PC-3 (cell line): ENCODE results near the gene FBLN5. TPM values are rescaled to one million over a fixed set of nuclear protein-coding genes. Genes with fewer than 3 reads are reported as not detected.

Experiments
- ATAC-seq: fragments of 200-7000 bp; cut with Tn5 transposase; 2 replicates; pipeline ENCODE4 v1.9.1; 2020; ENCODE audit warnings: mild to moderate bottlenecking, moderate library complexity
- BruUV-seq: library from RNA; stranded (reverse); fragments of 400-500 nt; replicated peaks from 2 replicates; lab custom pipeline; 2021; lab: Mats Ljungman, UMichigan
- CTCF ChIA-PET: fragments of 300-600 bp; sonication (Branson Sonifier 250); formaldehyde crosslinking; loops from one replicate; lab custom pipeline; 2022; ENCODE audit warnings: antibody characterized with exemption; lab: Charles Lee
- POLR2A ChIA-PET: fragments of 300-600 bp; sonication (Branson Sonifier 250); formaldehyde crosslinking; loops from one replicate; lab custom pipeline; 2022; ENCODE audit warnings: antibody characterized with exemption; ENCODE audit not compliant: unreplicated experiment; lab: Charles Lee
- DNase-seq: peaks from one replicate; pipeline ENCODE4 v3.0.0-alpha.2; 2015
- H2AFZ ChIP-seq: fragments of 300-600 bp; sonication (generic); 2 replicates; pipeline ENCODE4 v1.6.0; 2016; ENCODE audit warnings: antibody characterized with exemption, low read length
- H3F3A ChIP-seq: fragments of 300-600 bp; sonication (generic); one replicate; pipeline ENCODE4 v1.6.0; 2017; ENCODE audit warnings: antibody characterized with exemption, low read length, control low read depth, mild to moderate bottlenecking; ENCODE audit not compliant: unreplicated experiment
- H3K27ac ChIP-seq: fragments of 300-600 bp; sonication (generic); 2 replicates; pipeline ENCODE4 v1.5.1; 2016; ENCODE audit warnings: mild to moderate bottlenecking, low read length
- H3K27me3 ChIP-seq: fragments of 300-600 bp; sonication (generic); 2 replicates; pipeline ENCODE4 v1.6.1; 2016; ENCODE audit warnings: low read length, mixed read lengths
- H3K36me3 ChIP-seq: fragments of 300-600 bp; sonication (generic); 2 replicates; pipeline ENCODE4 v1.6.1; 2016; ENCODE audit warnings: low read depth, mixed run types, low read length, mixed read lengths
- H3K4me1 ChIP-seq: fragments of 300-600 bp; sonication (generic); 2 replicates; pipeline ENCODE4 v1.5.1; 2016; ENCODE audit warnings: low read length; ENCODE audit not compliant: insufficient read depth
- H3K4me2 ChIP-seq: fragments of 300-600 bp; sonication (generic); 2 replicates; pipeline ENCODE4 v1.6.0; 2016; ENCODE audit warnings: low read length
- H3K4me3 ChIP-seq: fragments of 300-600 bp; sonication (generic); 2 replicates; pipeline ENCODE4 v1.5.1; 2016; ENCODE audit warnings: mild to moderate bottlenecking, low read length, mixed read lengths
- H3K79me2 ChIP-seq: fragments of 300-600 bp; sonication (generic); 2 replicates; pipeline ENCODE4 v1.6.1; 2017; ENCODE audit warnings: low read length, mixed read lengths
- H3K9ac ChIP-seq: fragments of 300-600 bp; sonication (generic); 2 replicates; pipeline ENCODE4 v1.6.0; 2016; ENCODE audit warnings: mild to moderate bottlenecking, low read length
- H3K9me2 ChIP-seq: fragments of 300-600 bp; sonication (generic); replicated peaks from 2 replicates; pipeline ENCODE4 v1.6.1; 2016; ENCODE audit warnings: mixed run types, low read length, mixed read lengths
- H3K9me3 ChIP-seq: fragments of 300-600 bp; sonication (generic); 2 replicates; pipeline ENCODE4 v1.6.1; 2016; ENCODE audit warnings: low read length, mixed read lengths
- H4K20me1 ChIP-seq: fragments of 300-600 bp; sonication (generic); 2 replicates; pipeline ENCODE4 v1.6.1; 2016; ENCODE audit warnings: low read length, mixed read lengths
- CTCF ChIP-seq: fragments of 300-600 bp; sonication (generic); conservative IDR thresholded peaks from 2 replicates; pipeline ENCODE4 v1.5.1; 2017; ENCODE audit warnings: antibody characterized with exemption, low read depth, mild to moderate bottlenecking, low read length
- EZH2 ChIP-seq: fragments of 300-600 bp; sonication (generic); IDR thresholded peaks from one replicate; pipeline ENCODE4 v1.6.1; 2017; ENCODE audit warnings: antibody characterized with exemption, mild to moderate bottlenecking, low read length; ENCODE audit not compliant: unreplicated experiment
- EZH2phosphoT487 ChIP-seq: fragments of 300-600 bp; sonication (generic); IDR thresholded peaks from 2 replicates; pipeline ENCODE4 v1.6.1; 2018; ENCODE audit warnings: mild to moderate bottlenecking, antibody characterized with exemption, low read length, borderline replicate concordance
- intact Hi-C: fragments of 100-400 bp; cut with micrococcal nuclease; formaldehyde crosslinking; loops from 2 replicates; pipeline ENCODE4 v1.9.0; 2023
- total RNA-seq: library from RNA; depleted of rRNA; stranded (reverse); fragments of >200 nt; gene quantifications from 2 replicates; pipeline ENCODE4 v1.2.3, GENCODE V29; 2014

FBLN5 gene
- total RNA-seq, 1 experiment from 2014 or later, result 0.58 TPM

- intact Hi-C loops, result no loop called here
- 0 out of 2 replicates have a peak, but pooled peaks cover 3% of the 10 kb centered on the region for H3K27me3 ChIP-seq
- H3K79me2 ChIP-seq, result no peaks in the 10 kb centered on the region
- H2AFZ ChIP-seq, result no peak overlapping the region
- ChIA-PET CTCF (no interaction called here), POLR2A (no interaction called here)
- no peaks in the 10 kb centered on the region for H3K36me3 ChIP-seq
- TF ChIP-seq EZH2phosphoT487, result no peak
- no peak for TF ChIP-seq EZH2
- TF ChIP-seq CTCF, result no peak
- H3K4me3 ChIP-seq, result no peak overlapping the region
- no peaks in the 10 kb centered on the region for H3K4me1 ChIP-seq
- no TSS peak for BruUV-seq
- H3K9me3 ChIP-seq, result no peaks in the 10 kb centered on the region
- no peak for DNase-seq
- ATAC-seq, result no peak
- H3K9ac ChIP-seq, result no peak overlapping the region
- no peaks in the 10 kb centered on the region for H3K9me2 ChIP-seq
- no peak overlapping the region for H3K4me2 ChIP-seq
- no peaks in the 10 kb centered on the region for H4K20me1 ChIP-seq
- H3K27ac ChIP-seq, result no peak overlapping the region
- H3F3A ChIP-seq, result no peaks in the 10 kb centered on the region
Measured at GRCh38 chr14:91927191-91927590, 20.3 kb downstream of the FBLN5 start.

- Histone ChIP-seq H3K4me1 (no peaks in the 10 kb centered on the region), H2AFZ (no peak overlapping the region), H3K9ac (no peak overlapping the region), H4K20me1 (no peaks in the 10 kb centered on the region), H3K9me2 (no peaks in the 10 kb centered on the region), H3K9me3 (no peaks in the 10 kb centered on the region), H3K4me2 (no peak overlapping the region), H3K27me3 (0 out of 2 replicates have a peak, but pooled peaks cover 3% of the 10 kb centered on the region), H3K27ac (no peak overlapping the region), H3F3A (no peaks in the 10 kb centered on the region), H3K79me2 (no peaks in the 10 kb centered on the region), H3K36me3 (no peaks in the 10 kb centered on the region), H3K4me3 (no peak overlapping the region)
- ChIA-PET POLR2A (no interaction called here), CTCF (no interaction called here)
- DNase-seq (no peak), ATAC-seq (no peak)
- TF ChIP-seq CTCF (no peak), EZH2 (no peak), EZH2phosphoT487 (no peak)
- no TSS peak for BruUV-seq
- intact Hi-C loops, result no loop called here
Measured at GRCh38 chr14:91926131-91926890, 21.2 kb downstream of the FBLN5 start.

- no peaks in the 10 kb centered on the region for H3K79me2 ChIP-seq
- DNase-seq (no peak), ATAC-seq (no peak)
- H3K9ac ChIP-seq, result no peak overlapping the region
- H3K4me1 ChIP-seq, result no peaks in the 10 kb centered on the region
- H3K9me3 ChIP-seq, result no peaks in the 10 kb centered on the region
- H3K4me2 ChIP-seq, result no peak overlapping the region
- intact Hi-C loops, result no loop called here
- no peaks in the 10 kb centered on the region for H4K20me1 ChIP-seq
- ChIA-PET CTCF (no interaction called here), POLR2A (no interaction called here)
- H3K36me3 ChIP-seq, result no peaks in the 10 kb centered on the region
- H3K27ac ChIP-seq, result no peak overlapping the region
- TF ChIP-seq CTCF (no peak), EZH2phosphoT487 (no peak), EZH2 (no peak)
- H3K9me2 ChIP-seq, result no peaks in the 10 kb centered on the region
- H2AFZ ChIP-seq, result no peak overlapping the region
- H3F3A ChIP-seq, result no peaks in the 10 kb centered on the region
- H3K4me3 ChIP-seq, result no peak overlapping the region
- no TSS peak for BruUV-seq
- H3K27me3 ChIP-seq, result 0 out of 2 replicates have a peak, but pooled peaks cover 3% of the 10 kb centered on the region
Measured at GRCh38 chr14:91925727-91926121, 21.8 kb downstream of the FBLN5 start.
